ENCODE data around the gene SEMA3F.

- TF ChIP-seq EZH2 (IDR thresholded peaks at IDR 0.05) (no peak), CTCF (IDR thresholded peaks at IDR 0.05) (no peak), EZH2phosphoT487 (IDR thresholded peaks at IDR 0.05) (no peak)
Measured at GRCh38 chr3:50126287-50127211, 28.6 kb upstream of the SEMA3F start.
